HG03354 (cell line): ENCODE data around the gene TTC22.
A peak's percentile ranks its signal among the peaks of the same experiment; 100 is the strongest.

Experiments
- ATAC-seq: cut with Tn5 transposase; IDR thresholded peaks from one replicate; pipeline ENCODE4 v1.9.1; 2021; ENCODE audit warnings: mild to moderate bottlenecking; ENCODE audit not compliant: unreplicated experiment, poor library complexity, severe bottlenecking

Gene TTC22

DNA sequence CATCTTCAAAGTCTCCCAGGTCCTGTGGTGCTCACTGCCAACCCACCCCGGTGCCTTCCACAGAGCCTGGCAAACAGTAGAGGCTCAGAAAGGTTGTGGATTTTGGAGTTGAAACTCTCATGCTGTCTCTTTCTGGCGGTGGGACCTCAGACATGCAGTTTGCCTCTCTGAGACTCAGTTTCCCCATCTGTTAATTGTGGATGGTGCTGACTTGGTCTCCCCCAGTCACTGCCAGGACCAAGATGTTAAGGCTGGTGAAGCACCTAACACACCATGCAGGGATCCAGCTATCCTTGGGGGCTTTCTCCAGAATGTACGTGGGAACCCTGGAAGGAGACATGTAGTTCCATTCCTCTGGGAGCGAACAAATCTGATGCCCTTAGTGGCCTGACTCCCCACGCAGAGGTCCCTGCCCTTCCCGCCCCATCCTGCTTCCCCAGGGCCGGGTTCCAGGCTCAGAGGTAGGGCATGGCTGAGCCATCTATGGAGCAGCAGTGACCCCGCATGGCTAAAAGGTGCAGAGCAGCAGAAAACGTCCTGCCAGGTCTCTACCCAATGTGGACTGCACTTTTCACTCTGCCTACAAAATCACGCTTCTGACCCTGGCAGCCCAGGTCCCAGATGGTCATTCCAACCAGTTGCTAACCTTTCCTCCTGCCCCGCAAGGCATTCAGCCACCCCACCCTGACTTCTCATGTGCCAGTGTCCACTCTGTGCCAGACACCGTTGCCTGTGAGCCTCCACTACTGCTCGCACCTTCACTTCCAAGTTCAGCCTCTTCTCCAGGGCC lies 9.2 kb upstream of the TTC22 start:
- ATAC-seq = peak; percentile 80

DNA sequence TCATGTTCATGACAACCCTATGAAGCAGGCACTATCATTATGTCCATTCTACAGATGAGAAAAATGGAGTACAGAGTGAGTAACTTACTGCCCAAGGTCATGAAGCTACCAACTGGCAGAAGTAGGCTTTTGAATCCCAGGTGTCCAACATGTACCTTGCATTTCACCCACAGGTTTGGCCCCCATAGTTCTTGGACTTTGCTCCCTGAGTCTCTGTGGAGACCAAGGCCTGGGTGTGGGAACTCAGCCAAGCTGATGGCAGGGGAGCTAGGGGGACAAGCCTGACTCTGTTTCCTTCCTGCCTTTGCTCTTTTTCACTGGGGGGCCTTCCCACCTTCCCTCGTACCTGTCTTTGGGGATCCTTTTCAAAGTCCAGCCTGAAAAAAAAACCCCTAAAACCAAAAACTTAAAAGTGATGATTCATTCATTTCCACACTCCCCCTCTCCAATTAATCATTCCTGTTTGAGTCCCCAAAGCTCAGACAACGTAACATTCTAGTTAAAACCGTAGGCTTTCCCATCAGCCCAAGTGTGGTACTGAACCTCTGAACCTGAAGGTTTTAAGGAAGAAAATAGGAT lies 8.5 kb upstream of the TTC22 start:
- ATAC-seq = no peak

DNA sequence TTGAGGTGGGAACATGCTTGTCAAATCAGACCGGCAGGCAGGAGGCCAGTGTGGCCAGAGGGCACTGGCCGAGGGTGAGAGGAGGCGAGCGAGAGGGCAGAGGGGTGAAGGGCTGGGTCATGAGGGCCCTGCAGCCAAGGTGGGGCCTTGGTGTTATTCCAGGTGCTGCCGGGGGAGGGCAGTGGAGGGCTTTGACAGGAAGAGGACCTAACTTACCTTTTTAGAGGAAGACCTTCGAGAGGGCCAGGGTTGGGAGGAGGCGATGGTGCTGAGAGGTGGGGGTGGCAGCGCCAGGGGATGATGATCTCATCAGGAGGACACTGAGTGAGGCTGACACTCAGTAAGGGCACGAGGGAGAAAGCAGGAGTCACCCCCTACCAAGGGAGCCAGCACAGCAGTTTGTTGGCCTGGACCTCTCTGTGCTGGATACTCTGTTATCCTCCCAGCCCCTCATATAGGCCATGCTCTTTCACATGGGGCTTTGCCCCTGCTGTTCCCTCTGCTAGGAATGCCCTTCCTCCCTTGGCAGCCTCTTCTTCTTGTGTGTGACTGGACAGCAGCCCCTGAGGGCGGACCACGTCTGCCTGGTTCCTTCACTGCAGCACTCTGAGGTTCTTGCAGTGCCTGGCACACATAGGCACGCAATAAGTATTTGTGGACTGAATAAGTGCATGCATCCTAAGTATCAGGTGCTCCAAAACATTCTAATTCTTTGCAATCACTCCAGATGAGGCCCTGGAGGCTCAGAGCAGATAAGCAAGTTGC lies 7.5 kb upstream of the TTC22 start:
- ATAC-seq = no peak

DNA sequence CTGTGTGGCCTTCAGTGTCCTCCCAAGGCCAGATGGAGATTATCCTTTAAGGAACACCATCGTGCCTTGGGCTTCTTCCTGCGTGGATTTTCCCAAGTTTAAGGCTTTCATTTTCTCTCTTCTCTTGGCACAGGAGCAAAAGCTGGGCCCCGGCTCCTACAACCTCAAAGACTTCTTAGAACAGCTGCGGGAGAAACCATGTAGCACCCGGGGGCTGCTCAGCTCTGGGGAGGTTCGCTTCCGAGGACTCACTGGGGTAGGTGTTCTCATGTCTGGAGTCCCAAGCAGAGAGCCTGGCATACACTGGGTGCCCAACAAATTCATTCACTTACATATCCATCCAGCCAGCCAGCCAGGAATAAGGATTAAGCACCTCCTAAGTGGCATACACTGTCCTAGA lies 6.6 kb upstream of the TTC22 start:
- ATAC-seq = no peak

DNA sequence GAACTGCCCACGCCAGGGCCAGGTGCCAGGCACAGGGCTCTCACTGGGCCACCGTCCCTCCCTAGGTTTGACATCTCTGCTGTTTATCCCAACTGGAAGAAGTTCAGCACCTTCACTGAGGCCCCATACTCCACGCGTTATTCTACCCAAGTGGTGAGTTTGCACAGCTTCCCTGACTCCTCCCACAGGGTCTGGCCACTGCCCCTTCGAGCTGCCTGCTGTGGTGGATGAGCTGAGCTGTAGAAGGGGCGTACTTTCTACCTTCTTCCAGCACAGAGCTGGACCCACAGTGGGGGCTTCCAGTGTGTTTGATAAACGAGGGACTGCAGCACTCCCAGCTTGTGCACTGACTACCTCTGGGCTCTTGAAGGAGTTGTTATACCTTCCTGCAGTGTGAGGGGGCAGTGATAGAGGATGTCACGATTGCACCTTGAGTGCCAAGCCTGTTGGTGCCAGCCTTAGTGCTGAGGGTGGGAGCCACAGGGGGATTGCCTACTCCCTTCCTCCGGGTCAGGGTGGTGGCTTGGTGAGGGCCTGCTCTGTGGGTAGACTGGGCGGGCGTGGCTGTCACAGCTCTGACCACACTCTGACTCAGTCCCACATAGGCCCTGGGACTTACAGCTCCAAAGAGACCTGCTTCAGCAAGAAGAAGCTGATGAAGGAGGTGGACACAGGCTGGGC lies 5.9 kb upstream of the TTC22 start:
- no peak for ATAC-seq

DNA sequence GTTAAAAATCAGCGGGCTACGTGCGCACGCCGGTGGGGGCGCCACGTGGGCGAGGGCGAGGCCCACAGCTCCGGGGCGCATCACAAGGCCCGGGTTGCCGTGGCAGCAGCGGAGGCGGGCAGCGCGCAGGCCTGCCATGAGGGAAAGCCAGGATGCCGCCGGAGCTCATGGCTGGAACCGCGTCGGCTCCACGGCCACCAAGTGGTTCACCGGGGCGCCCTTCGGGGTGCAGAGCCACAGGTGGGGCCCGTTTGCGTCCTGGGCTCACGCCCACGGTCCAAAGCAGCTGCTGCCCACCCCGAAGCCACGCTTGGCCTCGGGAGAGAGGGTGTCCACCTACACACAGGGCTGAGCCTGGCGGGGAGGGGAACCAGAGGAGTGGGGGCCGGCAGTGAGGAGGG lies 4.9 kb upstream of the TTC22 start:
- ATAC-seq = no peak

DNA sequence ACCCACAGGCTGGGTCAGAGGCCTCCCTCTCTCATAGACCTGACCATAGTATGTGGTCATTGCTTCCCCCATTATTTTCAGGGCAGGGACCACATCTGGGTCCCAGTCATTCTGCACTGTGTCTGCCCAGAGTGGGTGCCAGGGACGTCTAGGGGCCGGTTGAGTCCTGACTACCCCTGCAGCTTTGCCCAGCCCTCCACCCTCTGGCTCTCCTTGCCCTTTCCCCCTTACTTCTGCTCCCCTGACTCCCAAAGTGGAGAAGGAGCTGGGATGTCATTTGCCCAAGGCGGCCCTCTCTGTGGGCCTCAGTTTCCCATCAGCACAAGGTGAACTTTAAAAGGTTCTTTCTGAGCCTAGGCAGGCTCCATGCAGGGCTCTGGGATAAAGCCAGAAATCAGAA lies 4.3 kb upstream of the TTC22 start:
- ATAC-seq = no peak

DNA sequence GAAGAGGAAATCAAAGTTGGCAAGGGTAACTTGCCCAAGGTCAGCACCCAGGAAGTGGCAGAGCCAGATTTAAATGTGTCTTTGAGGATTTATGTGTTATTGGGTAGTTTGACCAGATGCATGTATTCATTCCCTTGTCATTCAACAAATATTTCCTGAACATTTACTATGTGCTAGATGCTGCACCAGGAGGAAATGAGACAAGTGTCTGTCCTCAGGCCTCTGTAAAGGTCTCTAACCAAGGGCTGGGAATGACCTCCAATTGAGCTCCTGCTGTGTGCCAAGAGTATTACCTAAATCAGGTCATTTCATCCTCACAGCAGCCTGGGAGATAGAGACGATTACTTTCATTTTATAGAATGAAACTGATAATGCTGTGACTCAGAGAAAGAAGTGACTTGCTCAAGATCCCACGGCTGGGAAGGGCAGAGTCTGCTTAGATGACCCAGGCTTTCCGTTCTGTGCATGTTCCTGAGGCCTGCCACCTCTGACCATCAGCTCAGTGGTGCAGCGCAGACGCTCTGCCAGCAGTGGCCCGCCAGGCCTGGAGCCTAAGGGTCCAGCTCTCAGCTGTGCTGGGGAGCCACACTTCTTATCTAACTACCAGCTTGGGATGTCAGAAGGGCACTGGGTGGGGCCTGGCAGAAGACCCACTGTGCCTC lies 3.5 kb upstream of the TTC22 start:
- ATAC-seq = no peak

DNA sequence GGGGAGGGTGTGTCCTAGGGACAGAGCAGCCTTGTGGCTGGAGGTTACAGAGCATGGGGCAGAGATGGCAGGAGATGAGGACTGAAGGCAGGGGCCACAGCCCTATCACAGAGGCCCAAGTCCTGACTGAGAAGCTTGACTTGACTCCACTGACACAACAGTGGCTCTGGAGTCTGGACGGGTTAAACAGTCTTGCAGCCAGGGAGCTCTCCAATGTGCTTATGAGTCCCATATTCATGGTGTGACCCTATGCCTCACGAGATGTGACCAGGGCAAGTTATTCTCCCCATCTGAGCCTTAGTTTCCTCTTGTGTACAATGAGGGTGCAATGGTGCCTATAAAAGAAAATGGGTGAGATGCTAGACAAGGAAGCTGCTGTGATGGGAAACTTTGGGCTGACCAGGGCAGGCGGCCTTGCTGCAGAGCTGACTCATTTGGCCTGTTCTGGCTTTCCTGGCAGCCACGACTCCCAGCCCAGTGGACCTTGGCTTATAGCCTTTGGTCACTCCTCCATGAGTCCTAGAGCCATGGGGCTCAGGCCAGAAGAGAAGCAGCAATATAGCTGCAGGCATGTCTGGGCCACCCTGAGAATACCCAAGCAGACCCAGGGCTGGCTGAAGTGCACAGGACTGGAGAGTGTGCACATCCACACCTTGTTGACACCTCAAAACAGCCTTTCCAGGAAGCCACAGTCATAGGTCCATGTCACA lies 2.8 kb upstream of the TTC22 start:
- no peak for ATAC-seq

DNA sequence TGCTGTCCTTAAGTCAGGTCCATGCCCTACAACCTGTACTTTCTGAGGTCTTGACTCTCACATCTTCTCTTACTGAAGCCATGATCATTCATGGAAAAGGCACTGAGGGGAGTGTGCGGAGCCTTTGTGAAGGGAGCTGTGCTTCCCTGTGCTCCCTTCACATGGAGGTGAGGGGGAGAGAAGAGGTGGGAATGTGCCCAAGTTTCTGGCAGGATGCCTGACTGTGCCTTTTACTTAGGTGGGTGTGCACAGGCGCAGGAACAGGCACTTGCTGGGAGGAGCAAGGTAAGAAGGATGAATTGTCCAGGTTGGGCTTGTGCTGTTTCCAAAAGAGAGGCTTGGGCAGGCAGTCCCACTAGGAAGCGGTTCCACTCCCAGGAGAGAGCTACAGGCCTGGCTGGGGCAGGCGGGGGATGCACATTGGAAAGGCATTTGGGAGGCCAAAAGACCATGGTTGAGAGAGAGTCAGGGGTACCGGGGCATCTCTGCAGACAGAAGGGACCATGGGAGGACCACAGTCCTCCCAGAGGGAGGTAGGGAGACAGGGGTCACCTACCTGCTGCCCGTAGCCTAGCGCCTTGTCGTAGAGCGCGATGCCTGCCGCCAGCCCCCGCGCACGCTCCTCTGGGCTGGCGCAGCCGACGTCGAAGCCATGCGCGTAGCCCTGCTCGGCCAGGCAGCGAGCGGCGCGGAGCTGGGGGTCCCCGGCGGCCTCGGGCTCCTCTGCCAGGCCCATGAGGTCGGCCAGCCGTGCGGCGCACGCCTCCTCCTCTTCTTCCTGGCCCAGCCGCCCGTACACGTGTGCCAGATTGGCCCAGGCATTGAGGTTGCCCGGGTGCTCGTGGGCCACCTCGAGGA lies 853 bp downstream of the TTC22 start:
- no peak for ATAC-seq

DNA sequence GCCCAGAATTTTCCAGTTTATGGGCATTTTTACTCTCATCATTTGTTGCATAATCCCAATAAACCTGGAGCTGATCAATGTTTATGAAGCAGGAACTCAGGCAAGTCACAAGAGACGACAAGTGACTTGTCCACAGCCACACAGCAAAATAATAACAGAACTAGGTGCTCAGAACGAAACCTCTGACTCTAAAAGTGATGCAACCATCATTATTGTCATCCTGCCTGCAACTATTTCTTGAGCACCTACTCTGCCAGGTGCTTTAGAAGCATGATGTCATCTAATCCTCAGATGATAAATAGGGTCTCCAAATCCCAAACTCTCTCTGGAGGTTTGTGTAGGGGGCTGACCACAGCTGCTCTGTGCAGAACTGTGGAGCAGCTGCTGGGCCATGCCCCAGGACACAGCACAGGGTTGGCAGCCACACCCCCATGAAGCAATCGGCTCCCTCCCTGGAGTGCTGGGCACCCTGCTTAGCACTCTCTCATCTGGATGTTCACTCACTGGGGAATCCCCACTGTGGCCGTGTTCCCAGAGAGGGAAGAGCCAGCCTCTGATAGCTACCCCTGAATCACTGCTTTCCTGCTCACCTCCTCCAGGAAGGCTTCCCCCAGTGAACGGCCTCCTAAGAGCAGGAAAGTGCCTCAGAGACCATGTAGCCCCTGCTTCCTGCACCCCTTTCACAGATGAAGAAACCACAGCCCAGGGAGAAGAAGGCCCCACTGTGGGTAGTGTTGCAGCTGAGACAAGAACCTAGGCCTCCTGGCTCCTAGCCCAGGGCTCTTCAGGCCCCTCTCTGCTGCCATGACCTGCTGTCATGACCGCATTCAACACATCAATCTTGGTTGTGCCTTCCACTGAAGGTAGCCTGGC lies 2.1 kb downstream of the TTC22 start:
- ATAC-seq = no peak

DNA sequence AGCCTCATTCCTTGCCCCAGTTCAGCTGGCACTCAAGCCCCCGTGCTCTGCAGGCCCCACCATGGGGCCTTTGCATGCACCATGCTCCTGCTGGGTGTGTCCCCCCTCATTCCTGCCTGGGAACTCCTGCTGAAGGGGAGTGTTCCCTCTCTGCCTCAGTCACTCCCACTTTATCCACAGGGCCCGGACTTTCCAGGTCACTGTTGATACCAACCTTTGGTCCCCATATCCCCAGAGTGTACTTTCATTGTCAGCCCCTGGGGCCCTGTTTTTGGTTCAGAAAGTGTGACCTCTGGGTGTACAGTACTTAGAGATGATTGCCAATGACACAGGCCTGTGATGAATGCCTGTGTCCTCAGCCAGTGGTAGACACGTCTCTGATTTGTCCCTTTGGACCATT lies 2.9 kb downstream of the TTC22 start:
- ATAC-seq = no peak

DNA sequence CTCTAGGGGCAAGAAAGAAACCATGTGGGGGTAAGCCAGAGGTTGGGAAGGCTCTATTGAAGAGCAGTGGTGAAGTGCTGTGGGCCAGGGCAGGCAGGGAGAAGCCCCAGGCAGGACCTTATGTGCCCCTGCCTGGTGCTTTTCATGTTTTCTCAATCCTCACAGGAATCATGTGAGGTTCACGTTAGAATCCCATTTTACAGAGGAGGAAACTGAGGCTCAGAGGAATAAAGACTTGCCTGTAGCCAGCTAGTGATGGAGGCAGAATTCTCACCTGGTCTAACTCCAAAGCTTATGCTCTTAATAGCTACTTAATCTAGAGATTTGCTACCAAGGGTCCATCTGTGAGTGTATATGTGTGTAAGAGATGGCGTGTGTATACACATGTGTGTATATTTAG lies 4.2 kb downstream of the TTC22 start:
- ATAC-seq = no peak

DNA sequence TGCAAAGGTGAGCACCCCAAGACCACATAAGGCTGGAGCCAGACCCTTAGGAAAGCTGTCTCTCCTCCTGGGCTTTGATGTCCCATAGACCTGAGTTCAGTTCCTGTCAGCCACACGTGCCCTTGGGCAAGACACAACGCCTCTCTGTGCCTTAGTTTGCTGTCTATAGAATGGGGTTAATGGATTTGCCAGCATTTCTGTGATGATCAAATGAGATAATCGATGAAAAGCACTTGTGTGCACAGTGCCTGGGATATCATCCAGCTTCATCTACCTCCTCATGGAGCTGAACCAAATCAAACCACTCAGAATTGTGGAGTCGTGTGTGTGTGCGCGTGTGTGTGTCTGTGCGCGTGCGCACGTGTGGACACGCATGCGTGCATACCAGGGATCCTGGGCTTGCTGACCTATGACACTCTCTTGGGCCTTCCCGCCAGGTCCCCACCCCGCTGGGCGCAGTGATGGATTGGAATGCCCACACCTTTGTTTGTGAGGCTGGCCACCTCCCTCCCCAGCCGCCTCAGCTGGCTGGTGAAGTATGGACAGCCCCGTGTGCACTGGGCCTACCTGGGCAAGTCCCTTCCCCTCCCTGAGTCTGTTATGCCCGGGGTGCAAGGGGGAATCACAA lies 5.2 kb downstream of the TTC22 start:
- no peak for ATAC-seq

DNA sequence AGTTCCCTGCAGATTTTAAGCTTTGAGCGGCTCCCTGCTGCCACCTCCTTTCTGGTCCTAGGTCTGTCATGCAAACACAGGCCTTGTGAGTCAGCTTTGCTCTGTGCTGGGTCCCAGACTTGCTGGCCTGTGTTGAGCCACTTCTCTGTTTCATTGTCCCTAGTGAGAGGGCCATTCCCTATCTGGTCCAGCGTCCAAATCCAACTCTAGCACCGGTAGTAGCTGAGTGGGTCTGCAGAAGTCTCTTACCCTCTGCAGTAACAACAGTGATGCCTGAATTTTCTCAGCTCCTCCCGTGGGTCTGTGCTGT lies 5.8 kb downstream of the TTC22 start:
- no peak for ATAC-seq

DNA sequence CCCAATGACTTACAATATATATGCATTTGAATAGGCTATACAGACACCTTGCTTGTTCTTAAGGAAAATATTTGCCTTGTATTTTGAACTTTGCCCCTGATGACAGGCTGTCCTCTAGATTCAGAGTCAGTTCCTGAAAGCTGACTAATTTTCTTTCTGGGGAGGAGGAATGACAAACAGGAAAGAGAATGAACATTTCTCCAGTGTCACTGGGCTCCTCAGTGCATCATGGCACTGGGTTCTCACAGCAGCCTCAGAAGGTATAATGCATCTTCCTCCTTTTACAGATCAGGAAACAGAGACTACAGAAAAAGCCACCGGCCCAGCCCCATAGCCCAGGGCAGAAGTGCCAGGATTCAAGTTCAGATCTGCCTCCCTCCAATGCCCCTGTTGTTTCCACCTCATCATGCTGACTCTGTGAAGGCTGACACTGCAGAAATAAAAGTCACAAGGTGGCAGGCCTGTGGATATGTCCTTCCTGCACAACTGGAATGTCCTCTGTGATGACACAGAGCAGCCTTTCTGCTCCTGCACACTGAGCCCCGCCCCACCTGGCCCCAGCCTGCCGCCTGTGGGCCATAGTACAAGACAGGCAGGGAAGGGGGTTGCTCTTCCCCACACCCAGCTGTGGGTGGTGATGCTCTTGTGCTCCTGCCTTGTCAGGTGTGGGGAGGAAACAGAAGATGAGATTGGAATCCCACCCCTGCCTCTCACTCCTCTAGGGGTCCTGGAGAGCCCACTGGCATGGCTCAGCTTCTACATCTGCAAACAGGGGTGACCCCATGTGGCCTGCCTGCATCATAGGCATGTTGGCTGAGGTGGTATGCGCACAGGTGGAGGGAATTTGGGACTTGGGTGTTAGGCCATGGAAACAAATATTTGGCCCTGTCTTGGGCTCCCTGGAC lies 6.4 kb downstream of the TTC22 start:
- ATAC-seq = no peak
